K562 (cell line): ENCODE results near the gene DNAAF3. TPM values are rescaled to one million over a fixed set of nuclear protein-coding genes. Genes with fewer than 3 reads are reported as not detected.

Source experiments
- ATAC-seq: fragments of 200-7000 bp; cut with Tn5 transposase; 3 replicates; pipeline ENCODE4 v1.9.1; 2020; ENCODE audit warnings: moderate library complexity
- BruUV-seq: library from RNA; stranded (reverse); fragments of 400-500 nt; replicated peaks from 2 replicates; lab custom pipeline; 2021; lab: Mats Ljungman, UMichigan
- CTCF ChIA-PET: fragments of 300-600 bp; formaldehyde crosslinking; extraction: SDS; loops from one replicate; lab custom pipeline; 2021; ENCODE audit warnings: low intra/inter-chr PET ratio; lab: Yijun Ruan, JAX
- POLR2A ChIA-PET: fragments of 300-600, 350-650 bp; sonication (Branson Sonifier 250); formaldehyde crosslinking; extraction: SDS; loops from one replicate; lab custom pipeline; 2021; ENCODE audit warnings: antibody characterized with exemption, inconsistent platforms; lab: Yijun Ruan, JAX
- DNase-seq, 4 experiments: peaks; one replicate each; pipeline versions ENCODE4 v3.0.0 to v3.0.0-alpha.2; 2011 to 2018; ENCODE audit warnings: low spot score in 3 of 4, mixed read lengths in 3 of 4; ENCODE audit errors: extremely low read depth in 1 of 4
- FAIRE-seq: peaks from 2 replicates; lab custom pipeline; 2011; peaks lifted over from hg19 to GRCh38; lab: Jason Lieb, UNC
- H2AFZ ChIP-seq: 2 replicates; pipeline ENCODE4 v1.6.0; 2011; ENCODE audit warnings: low read depth, low read length, control low read depth, inconsistent platforms
- H3K27ac ChIP-seq: fragments of 200-600 bp; 3 replicates; pipeline ENCODE4 v1.8.0; 2011; ENCODE audit warnings: low read depth, mild to moderate bottlenecking, control low read depth, inconsistent platforms, low read length, moderate library complexity, mixed read lengths; ENCODE audit errors: extremely low read depth
- H3K27me3 ChIP-seq, 2 experiments: fragments of 300-600 bp in 1 of 2; 2 replicates in 1 of 2; 3 replicates in 1 of 2; pipeline versions ENCODE4 v1.6.0 to v1.8.0; 2011; ENCODE audit warnings: inconsistent platforms in 2 of 2, low read length in 2 of 2, mild to moderate bottlenecking in 1 of 2, mixed read lengths in 1 of 2, moderate library complexity in 1 of 2; ENCODE audit not compliant: control insufficient read depth in 2 of 2, insufficient read depth in 2 of 2
- H3K36me3 ChIP-seq: fragments of 300-600 bp; 3 replicates; pipeline ENCODE4 v1.8.0; 2011; ENCODE audit warnings: mild to moderate bottlenecking, low read length, inconsistent platforms; ENCODE audit not compliant: control insufficient read depth, insufficient read depth
- H3K4me1 ChIP-seq, 2 experiments: fragments of 200-600 bp in 1 of 2; replicated peaks in 1 of 2; 2 replicates in 1 of 2; 3 replicates in 1 of 2; pipeline versions ENCODE4 v1.5.1 to v1.8.0; 2011; ENCODE audit warnings: inconsistent platforms in 2 of 2, low read length in 2 of 2, mild to moderate bottlenecking in 1 of 2, mixed read lengths in 1 of 2, moderate library complexity in 1 of 2; ENCODE audit not compliant: control insufficient read depth in 2 of 2, insufficient read depth in 2 of 2
- H3K4me2 ChIP-seq: 2 replicates; pipeline ENCODE4 v1.6.1; 2011; ENCODE audit warnings: low read length, control low read depth, inconsistent platforms, mixed read lengths; ENCODE audit not compliant: insufficient read depth
- H3K4me3 ChIP-seq: fragments of 200-600 bp; sonication (generic), shearing (Covaris generic); 2 replicates; pipeline ENCODE4 v1.5.1; 2016; ENCODE audit warnings: control low read depth, inconsistent platforms
- H3K79me2 ChIP-seq: fragments of 200-600 bp; 3 replicates; pipeline ENCODE4 v1.8.0; 2011; ENCODE audit warnings: low read length, inconsistent platforms; ENCODE audit not compliant: control insufficient read depth, insufficient read depth
- H3K9ac ChIP-seq, 2 experiments: 2 replicates each; pipeline versions ENCODE4 v1.6.0 to v1.6.1; 2011; ENCODE audit warnings: low read depth in 2 of 2, low read length in 2 of 2, control low read depth in 1 of 2, inconsistent platforms in 1 of 2, mild to moderate bottlenecking in 1 of 2, mixed read lengths in 1 of 2; ENCODE audit not compliant: insufficient read depth in 1 of 2
- H3K9me1 ChIP-seq: one replicate; pipeline ENCODE4 v1.6.0; 2011; ENCODE audit warnings: inconsistent platforms, mild to moderate bottlenecking, low read length, moderate library complexity; ENCODE audit not compliant: control insufficient read depth, insufficient read depth
- H3K9me3 ChIP-seq: replicated peaks from 2 replicates; pipeline ENCODE4 v1.5.1; 2011; ENCODE audit warnings: low read depth, low read length, inconsistent platforms; ENCODE audit not compliant: control insufficient read depth, insufficient read depth
- H4K20me1 ChIP-seq: replicated peaks from 2 replicates; pipeline ENCODE4 v1.6.1; 2011; ENCODE audit warnings: low read length, inconsistent platforms, mixed read lengths; ENCODE audit not compliant: control insufficient read depth, insufficient read depth
- BMI1 ChIP-seq: fragments of 150-350 bp; IDR thresholded peaks from 2 replicates; pipeline ENCODE4 v1.6.1; 2014; ENCODE audit warnings: low read length
- DPF2 ChIP-seq: fragments of 450-650 bp; IDR thresholded peaks from 2 replicates; pipeline ENCODE4 v1.6.1; 2016
- ETS2 ChIP-seq: IDR thresholded peaks from 2 replicates; pipeline ENCODE4 v1.6.1; 2016; ENCODE audit warnings: borderline replicate concordance, missing genetic modification characterization, mild to moderate bottlenecking, moderate library complexity, missing compliant biosample characterization; ENCODE audit not compliant: poor library complexity, severe bottlenecking
- ETV1 ChIP-seq: fragments of 450-650 bp; conservative IDR thresholded peaks from 2 replicates; pipeline ENCODE4 v1.6.1; 2016; ENCODE audit warnings: missing genetic modification characterization, control low read depth, low read depth, missing compliant biosample characterization
- FOS ChIP-seq: IDR thresholded peaks from 3 replicates; pipeline ENCODE4 v1.6.1; 2011; ENCODE audit not compliant: insufficient read length; ENCODE audit errors: extremely low read depth
- KLF10 ChIP-seq: fragments of 250-450 bp; sonication (Bioruptor Pico); IDR thresholded peaks from 2 replicates; pipeline ENCODE4 v1.6.1; 2021; ENCODE audit warnings: matching md5 sums
- MCM7 ChIP-seq, 2 experiments: fragments of 450-650 bp; IDR thresholded peaks; 2 replicates each; pipeline ENCODE4 v1.6.1; 2016 to 2018
- NCOA2 ChIP-seq, 2 experiments: fragments of 450-650 bp; IDR thresholded peaks; 2 replicates each; pipeline ENCODE4 v1.6.1; 2018; ENCODE audit warnings: mild to moderate bottlenecking in 2 of 2, moderate library complexity in 1 of 2; ENCODE audit not compliant: partially characterized antibody in 2 of 2
- NFRKB ChIP-seq: fragments of 450-650 bp; IDR thresholded peaks from 2 replicates; pipeline ENCODE4 v1.6.1; 2016; ENCODE audit warnings: low read depth
- PCBP1 ChIP-seq: fragments of 200-400 bp; formaldehyde crosslinking; IDR thresholded peaks from 2 replicates; pipeline ENCODE4 v1.6.1; 2018; ENCODE audit warnings: mild to moderate bottlenecking, low read depth, low read length; ENCODE audit not compliant: poor library complexity, severe bottlenecking
- TCF3 ChIP-seq: sonication (generic); formaldehyde crosslinking; IDR thresholded peaks from 2 replicates; pipeline ENCODE4 v1.4.0; 2020; ENCODE audit warnings: mild to moderate bottlenecking, missing genetic modification reagents
- ZNF174 ChIP-seq: fragments of 250-450 bp; sonication (Bioruptor Pico); IDR thresholded peaks from 2 replicates; pipeline ENCODE4 v1.4.0; 2020; ENCODE audit warnings: mild to moderate bottlenecking
- ZNF347 ChIP-seq: fragments of 450-650 bp; formaldehyde crosslinking; IDR thresholded peaks from 2 replicates; pipeline ENCODE4 v1.4.0; 2020; ENCODE audit warnings: low read depth, mild to moderate bottlenecking, moderate library complexity
- WGBS: fragments of 100-300 bp; shearing (Covaris generic); methylation state at CpG from one replicate; pipeline ENCODE4 v1.1.6; 2016; ENCODE audit warnings: low coverage, mixed read lengths; ENCODE audit not compliant: insufficient coverage; ENCODE audit errors: missing lambda C conversion rate; 5-methylcytosine and 5-hydroxymethylcytosine counted together
- in situ Hi-C: fragments of 300-500 bp; cut with MboI; formaldehyde crosslinking; loops from 4 replicates; pipeline ENCODE4 v1.15.0; 2018; ENCODE audit warnings: inconsistent platforms, mixed read lengths
- intact Hi-C: fragments of 100-400 bp; cut with micrococcal nuclease; formaldehyde crosslinking; loops from 2 replicates; pipeline ENCODE4 v1.14.2; 2022
- polyA plus RNA-seq, 8 experiments: library from polyadenylated mRNA; depleted of rRNA in 4 of 8; stranded (reverse) in 5 of 8; unstranded in 3 of 8; fragments of >200 nt; fragmentation: Nextera tagmentation in 2 of 8; fragmentation: Illumina TruSeq in 1 of 8; extraction: Ambion mirVana in 2 of 8; extraction: Trizol in 1 of 8; gene quantifications; 2 replicates each; pipeline versions ENCODE4 v1.2.1 to v1.2.3, GENCODE V29; 2011 to 2014; ENCODE audit warnings: inconsistent platforms in 1 of 8, missing spikeins in 1 of 8
- total RNA-seq, 7 experiments: library from RNA; depleted of rRNA in 6 of 7; stranded (reverse); fragments of >200 nt in 6 of 7; fragmentation: Illumina TruSeq in 2 of 7; extraction: Trizol in 2 of 7; gene quantifications; 2 replicates each; pipeline versions ENCODE4 v1.2.1 to v1.2.3, GENCODE V29; 2011 to 2021; ENCODE audit warnings: low replicate concordance in 1 of 7
- TF ChIP-seq, protein P1 (sequence below): sonication (generic); formaldehyde crosslinking; IDR thresholded peaks from 2 replicates; pipeline ENCODE4 v1.5.0; 2020; ENCODE audit warnings: missing genetic modification reagents
- TF ChIP-seq, protein P2 (sequence below): sonication (generic); formaldehyde crosslinking; IDR thresholded peaks from 2 replicates; pipeline ENCODE4 v1.8.1; 2023; ENCODE audit warnings: mild to moderate bottlenecking, missing genetic modification reagents
- TF ChIP-seq, protein P3 (sequence below): sonication (generic); formaldehyde crosslinking; IDR thresholded peaks from 2 replicates; pipeline ENCODE4 v1.9.0; 2022; ENCODE audit warnings: mild to moderate bottlenecking, missing genetic modification reagents
- TF ChIP-seq, protein P4 (sequence below): fragments of 250-450 bp; sonication (Bioruptor Pico); IDR thresholded peaks from 2 replicates; pipeline ENCODE4 v1.4.0; 2020; ENCODE audit warnings: mild to moderate bottlenecking

The DNAAF3 gene
- total and polyA plus RNA-seq, 9 of the 15 experiments (the other 6 are each of a cell fraction or from before 2014, with no cell fraction given), result 21.6 to 61.5 (median 43.0) TPM

DNA sequence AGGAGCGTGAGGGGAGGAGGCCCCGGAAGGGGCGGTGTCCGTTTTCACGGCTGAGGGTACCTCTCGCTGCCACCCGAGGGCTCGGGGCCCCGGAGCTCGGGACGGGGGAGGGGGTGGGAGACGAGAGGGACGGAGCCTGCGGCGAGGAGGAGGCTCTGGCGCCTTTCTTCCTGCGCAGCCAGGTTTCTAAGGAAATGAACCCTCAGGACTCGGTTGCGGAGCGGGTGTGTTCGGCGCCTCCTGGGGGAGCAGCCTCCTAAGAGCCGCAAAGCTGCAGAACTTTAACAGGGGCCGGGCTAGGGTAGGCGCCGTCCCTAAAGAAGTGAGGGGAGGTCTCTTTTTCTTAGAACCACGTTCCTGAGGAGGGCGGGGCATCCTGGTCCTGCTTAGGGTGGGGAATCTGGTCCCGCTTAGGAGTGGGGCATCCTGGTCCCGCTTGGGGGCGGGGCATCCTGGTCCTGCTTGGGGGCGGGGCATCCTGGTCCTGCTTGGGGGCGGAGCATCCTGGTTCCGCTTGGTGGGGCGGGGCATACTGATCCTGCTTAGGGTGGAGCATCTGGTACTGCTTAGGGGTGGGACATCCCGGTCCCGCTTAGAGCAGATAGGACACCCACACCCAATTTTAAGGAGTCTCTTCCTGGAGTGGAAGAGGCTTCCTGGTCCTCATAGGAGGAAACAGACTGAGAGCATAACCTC, 7.4 kb upstream of the DNAAF3 start:
- in situ Hi-C loops (loop anchor here (25.0 kb wide), 1 partner anchor 963 kb away; the partner anchor contains the start of gene ZNF444), intact Hi-C loops (no loop called here)
- Histone ChIP-seq H3K9ac (peak overlapping the region; percentile 72 to 94), H3K9me3 (no peaks in the 10 kb centered on the region), H3K4me3 (peak overlapping the region; percentile 60), H3K4me2 (peak overlapping the region; percentile 88), H2AFZ (peak overlapping the region; percentile 95), H3K4me1 (peaks cover 27 to 41% of the 10 kb centered on the region in 2 experiments; a peak in 4 of 5 replicates), H3K36me3 (no peaks in the 10 kb centered on the region), H4K20me1 (no peaks in the 10 kb centered on the region), H3K79me2 (no peaks in the 10 kb centered on the region; the same call in 2 of the 3 replicates), H3K27ac (peak overlapping the region; percentile 75), H3K27me3 (no peaks in the 10 kb centered on the region), H3K9me1 (no peaks in the 10 kb centered on the region)
- BruUV-seq, result no TSS peak
- ChIA-PET POLR2A (interaction anchor here (0.5 to 2.7 kb wide), 8 partner anchors 13 to 279 kb away, joined by 3 to 19 read pairs (median 4); partner anchors contain the start of gene UBE2S), CTCF (no interaction called here)
- FAIRE-seq, result peak; percentile 97
- peak; percentile 84 for ATAC-seq
- 2% methylated on average over 23 of the region's 37 CpGs for WGBS
- peak; percentile 90 to 94 (median 92) for DNase-seq
- no peak for TF ChIP-seq TCF3 (CRISPR knock-in tag)
- TF ChIP-seq ETV1 (tag), result no peak
- TF ChIP-seq, protein P1, sequence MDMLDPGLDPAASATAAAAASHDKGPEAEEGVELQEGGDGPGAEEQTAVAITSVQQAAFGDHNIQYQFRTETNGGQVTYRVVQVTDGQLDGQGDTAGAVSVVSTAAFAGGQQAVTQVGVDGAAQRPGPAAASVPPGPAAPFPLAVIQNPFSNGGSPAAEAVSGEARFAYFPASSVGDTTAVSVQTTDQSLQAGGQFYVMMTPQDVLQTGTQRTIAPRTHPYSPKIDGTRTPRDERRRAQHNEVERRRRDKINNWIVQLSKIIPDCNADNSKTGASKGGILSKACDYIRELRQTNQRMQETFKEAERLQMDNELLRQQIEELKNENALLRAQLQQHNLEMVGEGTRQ (CRISPR knock-in tag), result no peak
- no peak for TF ChIP-seq ETS2 (tag)
- no peak for TF ChIP-seq MCM7 (IDR thresholded peaks at IDR 0.05)
- TF ChIP-seq, protein P2, sequence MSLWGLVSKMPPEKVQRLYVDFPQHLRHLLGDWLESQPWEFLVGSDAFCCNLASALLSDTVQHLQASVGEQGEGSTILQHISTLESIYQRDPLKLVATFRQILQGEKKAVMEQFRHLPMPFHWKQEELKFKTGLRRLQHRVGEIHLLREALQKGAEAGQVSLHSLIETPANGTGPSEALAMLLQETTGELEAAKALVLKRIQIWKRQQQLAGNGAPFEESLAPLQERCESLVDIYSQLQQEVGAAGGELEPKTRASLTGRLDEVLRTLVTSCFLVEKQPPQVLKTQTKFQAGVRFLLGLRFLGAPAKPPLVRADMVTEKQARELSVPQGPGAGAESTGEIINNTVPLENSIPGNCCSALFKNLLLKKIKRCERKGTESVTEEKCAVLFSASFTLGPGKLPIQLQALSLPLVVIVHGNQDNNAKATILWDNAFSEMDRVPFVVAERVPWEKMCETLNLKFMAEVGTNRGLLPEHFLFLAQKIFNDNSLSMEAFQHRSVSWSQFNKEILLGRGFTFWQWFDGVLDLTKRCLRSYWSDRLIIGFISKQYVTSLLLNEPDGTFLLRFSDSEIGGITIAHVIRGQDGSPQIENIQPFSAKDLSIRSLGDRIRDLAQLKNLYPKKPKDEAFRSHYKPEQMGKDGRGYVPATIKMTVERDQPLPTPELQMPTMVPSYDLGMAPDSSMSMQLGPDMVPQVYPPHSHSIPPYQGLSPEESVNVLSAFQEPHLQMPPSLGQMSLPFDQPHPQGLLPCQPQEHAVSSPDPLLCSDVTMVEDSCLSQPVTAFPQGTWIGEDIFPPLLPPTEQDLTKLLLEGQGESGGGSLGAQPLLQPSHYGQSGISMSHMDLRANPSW (CRISPR knock-in tag), result no peak
- TF ChIP-seq ZNF174, result no peak
- TF ChIP-seq KLF10 (CRISPR knock-in tag), result no peak
- TF ChIP-seq ZNF347 (CRISPR knock-in tag), result no peak
- TF ChIP-seq FOS, result no peak
- TF ChIP-seq, protein P3, sequence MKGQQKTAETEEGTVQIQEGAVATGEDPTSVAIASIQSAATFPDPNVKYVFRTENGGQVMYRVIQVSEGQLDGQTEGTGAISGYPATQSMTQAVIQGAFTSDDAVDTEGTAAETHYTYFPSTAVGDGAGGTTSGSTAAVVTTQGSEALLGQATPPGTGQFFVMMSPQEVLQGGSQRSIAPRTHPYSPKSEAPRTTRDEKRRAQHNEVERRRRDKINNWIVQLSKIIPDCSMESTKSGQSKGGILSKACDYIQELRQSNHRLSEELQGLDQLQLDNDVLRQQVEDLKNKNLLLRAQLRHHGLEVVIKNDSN, result no peak
- no peak for TF ChIP-seq DPF2
- peak; percentile 48 for TF ChIP-seq PCBP1
- 0 out of 2 replicates have a peak, but pooled peaks have one; percentile 26 for TF ChIP-seq NFRKB
- TF ChIP-seq, protein P4, sequence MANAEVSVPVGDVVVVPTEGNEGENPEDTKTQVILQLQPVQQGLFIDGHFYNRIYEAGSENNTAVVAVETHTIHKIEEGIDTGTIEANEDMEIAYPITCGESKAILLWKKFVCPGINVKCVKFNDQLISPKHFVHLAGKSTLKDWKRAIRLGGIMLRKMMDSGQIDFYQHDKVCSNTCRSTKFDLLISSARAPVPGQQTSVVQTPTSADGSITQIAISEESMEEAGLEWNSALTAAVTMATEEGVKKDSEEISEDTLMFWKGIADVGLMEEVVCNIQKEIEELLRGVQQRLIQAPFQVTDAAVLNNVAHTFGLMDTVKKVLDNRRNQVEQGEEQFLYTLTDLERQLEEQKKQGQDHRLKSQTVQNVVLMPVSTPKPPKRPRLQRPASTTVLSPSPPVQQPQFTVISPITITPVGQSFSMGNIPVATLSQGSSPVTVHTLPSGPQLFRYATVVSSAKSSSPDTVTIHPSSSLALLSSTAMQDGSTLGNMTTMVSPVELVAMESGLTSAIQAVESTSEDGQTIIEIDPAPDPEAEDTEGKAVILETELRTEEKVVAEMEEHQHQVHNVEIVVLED (CRISPR knock-in tag), result no peak
- no peak for TF ChIP-seq NCOA2 (IDR thresholded peaks at IDR 0.05; ENCODE audit: partially characterized antibody in 2 of 2)
- TF ChIP-seq BMI1, result no peak
